DOHH2 (cell line): ENCODE data around the gene LOX.

Source experiments
- EZH2phosphoT487 ChIP-seq: fragments of 200-600 bp; sonication (generic); IDR thresholded peaks from 2 replicates; pipeline ENCODE4 v1.6.1; 2017; ENCODE audit warnings: borderline replicate concordance, mild to moderate bottlenecking, antibody characterized with exemption, low read length, moderate library complexity, mixed read lengths
- TF ChIP-seq, protein P1 (sequence below): fragments of 200-600 bp; sonication (generic); IDR thresholded peaks from one replicate; pipeline ENCODE4 v1.5.1; 2014; ENCODE audit warnings: antibody characterized with exemption, mild to moderate bottlenecking, low read depth, low read length; ENCODE audit not compliant: poor library complexity, severe bottlenecking

DNA sequence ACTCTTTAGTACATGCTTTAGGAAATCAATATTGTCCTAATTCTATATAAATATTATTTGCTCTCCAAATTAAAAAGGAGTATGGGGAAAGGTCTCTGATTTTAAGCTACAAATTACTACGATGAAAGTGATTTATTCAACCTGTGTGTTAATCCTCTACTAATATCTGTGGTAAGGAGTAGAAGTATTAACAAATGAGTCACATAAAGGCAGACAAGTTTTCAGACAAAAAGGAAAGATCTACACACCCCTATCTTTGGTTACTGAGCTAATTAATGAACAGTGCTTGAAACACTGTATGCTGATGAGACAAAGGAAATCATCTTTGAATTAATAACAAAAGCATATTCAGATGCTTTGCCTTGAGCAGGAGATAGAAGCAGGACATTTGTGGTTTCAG lies 15.9 kb downstream of the LOX start:
- TF ChIP-seq, protein P1, sequence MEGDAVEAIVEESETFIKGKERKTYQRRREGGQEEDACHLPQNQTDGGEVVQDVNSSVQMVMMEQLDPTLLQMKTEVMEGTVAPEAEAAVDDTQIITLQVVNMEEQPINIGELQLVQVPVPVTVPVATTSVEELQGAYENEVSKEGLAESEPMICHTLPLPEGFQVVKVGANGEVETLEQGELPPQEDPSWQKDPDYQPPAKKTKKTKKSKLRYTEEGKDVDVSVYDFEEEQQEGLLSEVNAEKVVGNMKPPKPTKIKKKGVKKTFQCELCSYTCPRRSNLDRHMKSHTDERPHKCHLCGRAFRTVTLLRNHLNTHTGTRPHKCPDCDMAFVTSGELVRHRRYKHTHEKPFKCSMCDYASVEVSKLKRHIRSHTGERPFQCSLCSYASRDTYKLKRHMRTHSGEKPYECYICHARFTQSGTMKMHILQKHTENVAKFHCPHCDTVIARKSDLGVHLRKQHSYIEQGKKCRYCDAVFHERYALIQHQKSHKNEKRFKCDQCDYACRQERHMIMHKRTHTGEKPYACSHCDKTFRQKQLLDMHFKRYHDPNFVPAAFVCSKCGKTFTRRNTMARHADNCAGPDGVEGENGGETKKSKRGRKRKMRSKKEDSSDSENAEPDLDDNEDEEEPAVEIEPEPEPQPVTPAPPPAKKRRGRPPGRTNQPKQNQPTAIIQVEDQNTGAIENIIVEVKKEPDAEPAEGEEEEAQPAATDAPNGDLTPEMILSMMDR = no peak
- no peak for TF ChIP-seq EZH2phosphoT487
